Measurements from ENCODE around the gene TMC2. TPM values are rescaled to one million over a fixed set of nuclear protein-coding genes. Genes with fewer than 3 reads are reported as not detected.

Gene TMC2
- total and polyA plus RNA-seq, 2 of the 8 experiments (the other 6 are each of a cell fraction or from before 2014, with no cell fraction given): not detected

DNA sequence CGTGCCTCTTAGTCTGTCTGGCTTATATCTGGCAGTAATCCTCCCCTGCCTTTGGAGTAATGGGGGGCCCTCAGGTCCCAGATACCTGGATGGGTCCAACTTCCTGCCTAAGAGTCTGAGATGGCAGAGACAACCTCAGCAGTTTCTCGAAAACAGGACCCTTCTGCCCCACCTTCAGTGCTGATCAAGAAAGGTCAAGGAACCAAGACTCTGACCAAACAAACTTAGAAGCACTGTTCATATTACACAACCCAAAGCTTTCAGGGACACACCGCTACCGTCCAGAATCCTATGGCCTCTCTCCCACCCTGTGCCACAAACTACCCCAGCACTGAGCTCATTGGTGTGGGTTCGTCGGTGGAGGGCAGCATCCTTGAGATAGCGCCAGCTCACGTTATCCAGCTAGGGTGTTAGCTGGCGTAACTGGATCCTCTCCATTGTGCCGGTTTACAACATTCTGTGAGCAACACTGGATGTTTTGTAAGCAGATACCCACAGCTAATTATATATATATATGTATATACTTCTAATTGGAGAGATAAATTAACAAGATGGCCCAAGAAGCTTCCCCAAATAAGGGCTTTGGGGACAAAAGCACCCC is 7.6 kb upstream of the TMC2 start:
- Histone ChIP-seq H2AK5ac (ENCODE audit: low read depth, low read length) (no peak overlapping the region), H3K9ac (replicated peaks in 1 of 4; ENCODE audit: extremely low read depth in 1 of 4, low read depth in 3 of 4, low read length in 3 of 4) (no peak overlapping the region)
- POLR2A ChIA-PET (ENCODE audit: partially characterized antibody): interaction anchor here (0.7 kb wide), 1 partner anchor 140 kb away, joined by 3 read pairs; no protein-coding TSS in a partner anchor

More for the DNA sequence above, 7.6 kb upstream of the TMC2 start:
- Histone ChIP-seq H3K18ac (ENCODE audit: extremely low read depth, low read length) (no peak overlapping the region), H2BK20ac (ENCODE audit: low read length) (no peak overlapping the region), H3K27me3 (replicated peaks in 1 of 4; ENCODE audit: control insufficient read depth in 3 of 4, extremely low read depth in 1 of 4, insufficient read depth in 3 of 4, low read length in 3 of 4) (peaks cover 2 to 23% (median 18%) of the 10 kb centered on the region in 4 experiments; a peak in 6 of 7 replicates), H4K91ac (replicated peaks; ENCODE audit: insufficient read length, low read length) (no peak overlapping the region), H3K79me1 (ENCODE audit: low read depth, low read length) (no peaks in the 10 kb centered on the region), H2BK120ac (replicated peaks; ENCODE audit: low read depth, low read length) (no peak overlapping the region), H2BK5ac (ENCODE audit: low read depth, low read length) (no peak overlapping the region), H3K56ac (replicated peaks; ENCODE audit: insufficient read length, low read depth, low read length) (no peak overlapping the region), H3K23me2 (ENCODE audit: low read depth, low read length) (peaks cover 8% of the 10 kb centered on the region; the same call in 1 of the 2 replicates), H3K4me3 (ENCODE audit: extremely low read depth in 1 of 4, insufficient read depth in 2 of 4, low read depth in 3 of 4, low read length in 4 of 4) (no peak overlapping the region), H3K23ac (ENCODE audit: insufficient read length) (no peak overlapping the region), H3K36me3 (ENCODE audit: control insufficient read depth in 2 of 4, insufficient read depth in 4 of 4, low read length in 3 of 4) (no peaks in the 10 kb centered on the region), H3K4ac (replicated peaks; ENCODE audit: insufficient read length, low read depth, low read length) (no peak overlapping the region), H3K4me2 (ENCODE audit: insufficient read depth in 1 of 2, low read depth in 2 of 2, low read length in 2 of 2) (no peak overlapping the region), H4K20me1 (replicated peaks in 1 of 2; ENCODE audit: control insufficient read depth in 1 of 2, insufficient read depth in 2 of 2, low read length in 2 of 2) (no peaks in the 10 kb centered on the region), H2BK12ac (ENCODE audit: low read depth, low read length) (peak overlapping the region; percentile 39; the same call in 1 of the 2 replicates), H3K27ac (ENCODE audit: low read depth, low read length) (no peak overlapping the region), H3K9me3 (ENCODE audit: insufficient read depth in 2 of 2, low read depth in 1 of 2, low read length in 1 of 2) (no peaks in the 10 kb centered on the region), H3K79me2 (ENCODE audit: control insufficient read depth in 1 of 2, insufficient read depth in 2 of 2, low read length in 2 of 2) (no peaks in the 10 kb centered on the region), H2BK15ac (ENCODE audit: low read length) (no peak overlapping the region), H4K8ac (ENCODE audit: extremely low read depth, insufficient read depth, low read length) (no peak overlapping the region), H4K5ac (ENCODE audit: insufficient read length, low read depth, low read length) (no peak overlapping the region), H3K14ac (ENCODE audit: insufficient read length) (no peak overlapping the region), H2AFZ (ENCODE audit: low read length) (no peak overlapping the region), H3K4me1 (replicated peaks in 1 of 4; ENCODE audit: control insufficient read depth in 3 of 4, insufficient read depth in 4 of 4, low read length in 3 of 4) (no peaks in the 10 kb centered on the region)
- FAIRE-seq (no peak), DNase-seq (ENCODE audit: low read depth in 1 of 2, low spot score in 2 of 2) (no peak)
- CTCF ChIA-PET (ENCODE audit: partially characterized antibody): interaction anchor here (0.7 to 1.6 kb wide), 4 partner anchors 8 to 14 kb away, joined by 3 to 5 read pairs (median 4); no protein-coding TSS in a partner anchor
- TF ChIP-seq TAF1 (IDR thresholded peaks at IDR 0.05; ENCODE audit: low read depth, low read length): no peak
- TF ChIP-seq TEAD4 (IDR thresholded peaks at IDR 0.05; ENCODE audit: low read depth, low read length): no peak
- TF ChIP-seq RNF2 (IDR thresholded peaks at IDR 0.05; ENCODE audit: borderline replicate concordance, low read depth, low read length, missing control alignments, poor library complexity, severe bottlenecking): no peak
- 78% methylated on average over 10 of the region's 10 CpGs; no CpG with 5 or more reads in 1 of the 2 experiments for WGBS, 2 experiments (ENCODE audit: extremely low coverage in 1 of 2, insufficient coverage in 1 of 2, insufficient read length in 1 of 2, insufficient replicate concordance in 2 of 2, low coverage in 1 of 2, low lambda C conversion rate in 2 of 2, missing lambda C conversion rate in 1 of 2)

All from H1 (cell line).